Measurements from ENCODE around the gene PDIA5.
"Not testable (repeated sequence)": the region's sequence is repeated elsewhere in the genome, so short reads cannot be mapped to it uniquely, and the experiment has no call there.

Gene PDIA5

GRCh38 chr3:123110282-123110975, 43.6 kb downstream of the PDIA5 start:
- no peak overlapping the region for H3K27ac Mint-ChIP-seq
- H3K4me3 Mint-ChIP-seq, result no peak overlapping the region
- H3K36me3 Mint-ChIP-seq, result peaks cover 29% of the 10 kb centered on the region
- no peaks in the 10 kb centered on the region for H3K9me3 Mint-ChIP-seq
- no peaks in the 10 kb centered on the region for H3K4me1 Mint-ChIP-seq
- H3K27me3 Mint-ChIP-seq, result no peaks in the 10 kb centered on the region

GRCh38 chr3:123110976-123111615, 44.3 kb downstream of the PDIA5 start:
- H3K4me3 Mint-ChIP-seq, result no peak overlapping the region
- H3K9me3 Mint-ChIP-seq, result no peaks in the 10 kb centered on the region
- H3K36me3 Mint-ChIP-seq, result peaks cover 34% of the 10 kb centered on the region
- H3K27me3 Mint-ChIP-seq, result no peaks in the 10 kb centered on the region
- no peaks in the 10 kb centered on the region for H3K4me1 Mint-ChIP-seq
- no peak overlapping the region for H3K27ac Mint-ChIP-seq

- Mint-ChIP-seq H3K4me1 (no peaks in the 10 kb centered on the region), H3K27me3 (no peaks in the 10 kb centered on the region), H3K36me3 (peaks cover 39% of the 10 kb centered on the region), H3K27ac (no peak overlapping the region), H3K4me3 (no peak overlapping the region), H3K9me3 (no peaks in the 10 kb centered on the region)
Observed at GRCh38 chr3:123111640-123112039, 44.8 kb downstream of the PDIA5 start.

DNA sequence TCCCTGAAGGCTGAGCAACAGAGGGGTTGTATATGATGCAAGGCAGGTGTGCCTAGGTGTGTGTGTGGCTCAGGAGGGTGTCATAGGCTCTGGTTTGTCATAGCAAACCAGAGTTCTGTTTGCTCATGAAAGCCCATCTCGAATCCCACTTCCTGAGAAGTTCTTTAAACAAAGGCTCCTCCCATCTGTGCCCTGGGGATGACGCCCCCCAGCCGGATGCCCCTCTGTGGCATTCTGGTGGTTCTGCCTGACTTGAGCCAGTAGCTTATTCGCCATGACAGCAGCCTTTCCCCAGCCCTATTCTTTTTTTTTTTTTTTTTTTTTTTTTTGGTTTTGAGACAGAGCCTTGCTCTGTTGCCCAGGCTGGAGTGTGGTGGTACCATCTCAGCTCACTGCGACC, 45.4 kb downstream of the PDIA5 start:
- no peaks in the 10 kb centered on the region for H3K4me1 Mint-ChIP-seq
- no peaks in the 10 kb centered on the region for H3K9me3 Mint-ChIP-seq
- H3K36me3 Mint-ChIP-seq, result peaks cover 39% of the 10 kb centered on the region

GRCh38 chr3:123112656-123113055, 45.8 kb downstream of the PDIA5 start:
- H3K4me1 Mint-ChIP-seq, H3K4me3 Mint-ChIP-seq, H3K9me3 Mint-ChIP-seq, H3K27ac Mint-ChIP-seq, H3K27me3 Mint-ChIP-seq: not testable (repeated sequence)
- peaks cover 40% of the 10 kb centered on the region for H3K36me3 Mint-ChIP-seq

More for the DNA sequence above, 45.4 kb downstream of the PDIA5 start:
- no peak overlapping the region for H3K4me3 Mint-ChIP-seq
- no peaks in the 10 kb centered on the region for H3K27me3 Mint-ChIP-seq
- H3K27ac Mint-ChIP-seq, result no peak overlapping the region

DNA sequence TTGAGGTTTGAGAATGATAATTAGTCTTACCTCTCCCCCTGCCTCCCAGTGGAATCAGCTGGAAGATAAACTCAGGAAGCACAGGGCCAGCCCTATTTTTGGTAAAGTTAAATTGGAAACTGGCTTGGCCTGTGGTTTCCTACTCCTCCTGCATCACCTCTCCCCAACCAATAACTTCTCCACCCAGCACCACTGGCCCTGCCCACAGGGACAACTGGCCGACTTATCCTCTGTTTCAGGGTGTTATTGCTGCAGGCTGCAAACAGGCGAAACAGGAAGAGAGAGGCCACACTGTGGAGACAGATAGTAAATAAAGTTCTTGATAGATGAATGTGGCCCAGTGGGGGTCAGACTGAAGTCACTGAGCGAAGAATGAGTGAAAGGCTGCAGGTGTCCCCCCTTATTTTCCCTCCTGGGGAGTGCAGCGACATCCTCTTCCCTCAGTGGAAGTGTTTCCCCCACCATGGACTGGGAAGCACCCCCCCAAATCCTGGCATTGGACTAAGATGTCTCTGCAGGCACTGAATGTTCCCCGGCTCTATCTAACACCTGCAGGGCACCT, 47.1 kb downstream of the PDIA5 start:
- no peaks in the 10 kb centered on the region for H3K27me3 Mint-ChIP-seq

DNA sequence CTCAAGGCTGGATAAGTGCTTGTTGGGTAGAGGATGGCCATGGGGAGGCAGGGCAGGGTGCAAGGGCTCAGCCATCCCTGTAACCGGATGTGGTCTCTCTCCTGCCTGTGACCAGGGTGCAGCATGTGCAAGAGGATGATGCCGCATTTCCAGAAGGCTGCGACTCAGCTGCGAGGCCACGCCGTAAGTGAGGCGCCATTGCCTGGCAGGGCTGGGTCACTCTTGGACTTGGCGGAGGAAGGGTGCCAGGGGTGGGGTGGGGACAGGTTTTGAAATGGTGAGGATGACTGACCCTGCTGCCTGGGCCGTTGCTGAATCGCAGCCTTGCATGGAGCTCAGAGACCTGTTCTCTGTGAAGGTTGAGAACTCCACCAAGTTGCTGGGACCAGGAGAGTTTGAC, 49.3 kb downstream of the PDIA5 start:
- H3K9me3 Mint-ChIP-seq, result no peaks in the 10 kb centered on the region
- peaks cover 33% of the 10 kb centered on the region for H3K36me3 Mint-ChIP-seq
- H3K27ac Mint-ChIP-seq, result no peak overlapping the region
- no peaks in the 10 kb centered on the region for H3K4me1 Mint-ChIP-seq
- H3K4me3 Mint-ChIP-seq, result no peak overlapping the region
- no peaks in the 10 kb centered on the region for H3K27me3 Mint-ChIP-seq

More for the DNA sequence above, 47.1 kb downstream of the PDIA5 start:
- Mint-ChIP-seq H3K4me3 (no peak overlapping the region), H3K36me3 (peaks cover 40% of the 10 kb centered on the region), H3K9me3 (no peaks in the 10 kb centered on the region), H3K4me1 (no peaks in the 10 kb centered on the region), H3K27ac (no peak overlapping the region)

DNA sequence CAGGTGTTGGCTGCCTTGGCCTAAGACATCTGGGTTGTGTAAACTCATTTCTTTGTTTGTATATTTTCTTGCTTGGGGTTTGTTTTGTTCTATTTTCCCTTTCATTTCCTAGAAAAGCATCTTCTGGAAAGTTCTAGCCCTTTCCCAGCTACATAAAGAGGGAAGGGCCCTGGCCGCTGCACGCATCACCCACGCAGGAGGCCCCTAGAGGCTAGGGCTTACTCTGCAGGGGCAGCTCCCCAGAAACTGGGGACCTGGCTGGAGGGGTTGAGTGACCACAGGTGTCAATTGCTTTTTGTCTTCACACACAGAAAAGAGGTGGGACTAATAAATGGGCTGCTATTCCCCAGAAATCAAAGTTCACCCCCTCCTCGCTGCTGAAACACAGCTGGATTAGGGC, 52.6 kb downstream of the PDIA5 start:
- H3K4me1 Mint-ChIP-seq, result no peaks in the 10 kb centered on the region
- no peak overlapping the region for H3K27ac Mint-ChIP-seq
- H3K27me3 Mint-ChIP-seq, result no peaks in the 10 kb centered on the region
- H3K36me3 Mint-ChIP-seq, result peaks cover 34% of the 10 kb centered on the region
- H3K9me3 Mint-ChIP-seq, result no peaks in the 10 kb centered on the region
- H3K4me3 Mint-ChIP-seq, result no peak overlapping the region

DNA sequence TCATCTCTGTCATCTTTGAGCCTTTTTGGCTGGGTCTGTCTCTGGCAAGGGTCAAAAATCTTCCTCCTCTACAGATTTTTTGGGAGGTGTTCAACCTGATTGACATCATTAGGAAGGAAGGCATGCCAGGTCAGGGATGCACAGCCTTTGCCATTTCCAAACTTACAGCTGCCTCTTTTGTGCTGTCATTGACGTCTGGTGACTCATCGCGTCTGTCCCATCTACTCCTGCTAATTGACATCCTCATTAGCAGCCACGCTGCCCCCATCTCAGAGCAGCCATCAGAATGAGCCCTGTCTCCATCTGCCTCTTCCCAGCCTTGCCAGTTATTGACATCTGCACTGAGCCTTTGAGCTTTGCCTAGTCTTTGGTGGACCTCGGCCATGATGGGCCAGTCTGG, 53.0 kb downstream of the PDIA5 start:
- Mint-ChIP-seq H3K27ac (no peak overlapping the region), H3K36me3 (peaks cover 34% of the 10 kb centered on the region)

GRCh38 chr3:123120573-123120972, 53.7 kb downstream of the PDIA5 start:
- H3K36me3 Mint-ChIP-seq, result peaks cover 31% of the 10 kb centered on the region
- no peak overlapping the region for H3K27ac Mint-ChIP-seq
- H3K9me3 Mint-ChIP-seq, result no peaks in the 10 kb centered on the region
- H3K4me3 Mint-ChIP-seq, result no peak overlapping the region
- no peaks in the 10 kb centered on the region for H3K27me3 Mint-ChIP-seq
- no peaks in the 10 kb centered on the region for H3K4me1 Mint-ChIP-seq

More for the DNA sequence above, 53.0 kb downstream of the PDIA5 start:
- no peak overlapping the region for H3K4me3 Mint-ChIP-seq
- H3K27me3 Mint-ChIP-seq, result no peaks in the 10 kb centered on the region
- no peaks in the 10 kb centered on the region for H3K9me3 Mint-ChIP-seq
- H3K4me1 Mint-ChIP-seq, result no peaks in the 10 kb centered on the region

GRCh38 chr3:123122057-123122456, 55.2 kb downstream of the PDIA5 start:
- Mint-ChIP-seq H3K27ac (no peak overlapping the region), H3K4me3 (no peak overlapping the region), H3K36me3 (peaks cover 21% of the 10 kb centered on the region), H3K4me1 (no peaks in the 10 kb centered on the region), H3K9me3 (no peaks in the 10 kb centered on the region), H3K27me3 (no peaks in the 10 kb centered on the region)

DNA sequence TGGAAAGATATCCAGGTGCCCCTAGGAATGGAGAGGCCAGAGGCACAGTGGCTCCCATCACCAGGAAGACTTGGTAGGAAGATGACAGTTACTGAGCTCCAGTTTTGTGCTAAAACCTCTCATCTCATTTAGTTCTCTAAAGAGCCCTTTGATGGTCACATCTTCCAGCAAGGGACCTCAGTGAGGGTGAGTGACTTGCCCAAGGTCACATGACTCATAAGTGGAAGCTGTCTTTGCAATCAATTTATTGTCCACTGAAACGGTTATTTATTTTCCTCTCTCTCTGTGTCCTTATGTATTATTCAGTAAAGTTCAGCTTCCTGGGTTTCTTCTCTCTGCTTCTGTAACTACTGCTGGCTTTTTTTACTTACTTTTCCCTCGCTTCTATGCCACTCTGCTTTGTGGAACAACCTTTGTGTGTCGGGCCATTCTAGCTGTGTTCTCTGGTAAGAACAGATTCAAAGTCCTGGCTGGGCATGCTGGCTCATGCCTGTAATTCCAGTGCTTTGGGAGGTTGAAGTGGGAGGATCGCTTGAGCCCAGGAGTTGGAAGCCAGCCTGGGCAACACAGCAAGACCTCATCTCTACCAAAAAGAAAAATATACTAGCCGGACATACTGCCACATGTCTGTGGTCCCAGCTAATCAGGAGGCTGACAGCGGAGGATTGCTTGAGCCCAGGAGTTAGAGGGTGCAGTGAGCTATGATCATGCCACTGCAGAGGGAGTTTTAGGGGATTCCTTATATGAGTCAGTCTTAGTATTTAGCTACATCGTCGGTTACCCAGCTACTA, 55.9 kb downstream of the PDIA5 start:
- no peak overlapping the region for H3K27ac Mint-ChIP-seq
- H3K4me3 Mint-ChIP-seq, result no peak overlapping the region

GRCh38 chr3:123123716-123124616, 57.1 kb downstream of the PDIA5 start:
- H3K27me3 Mint-ChIP-seq, result no peaks in the 10 kb centered on the region
- no peaks in the 10 kb centered on the region for H3K4me1 Mint-ChIP-seq
- peaks cover 21% of the 10 kb centered on the region for H3K36me3 Mint-ChIP-seq
- H3K4me3 Mint-ChIP-seq, result no peak overlapping the region
- no peak overlapping the region for H3K27ac Mint-ChIP-seq
- no peaks in the 10 kb centered on the region for H3K9me3 Mint-ChIP-seq

More for the DNA sequence above, 55.9 kb downstream of the PDIA5 start:
- Mint-ChIP-seq H3K36me3 (peaks cover 20% of the 10 kb centered on the region), H3K27me3 (no peaks in the 10 kb centered on the region), H3K9me3 (no peaks in the 10 kb centered on the region), H3K4me1 (no peaks in the 10 kb centered on the region)

- no peaks in the 10 kb centered on the region for H3K4me1 Mint-ChIP-seq
- no peak overlapping the region for H3K4me3 Mint-ChIP-seq
- H3K27me3 Mint-ChIP-seq, result no peaks in the 10 kb centered on the region
- H3K36me3 Mint-ChIP-seq, result peaks cover 25% of the 10 kb centered on the region
- no peak overlapping the region for H3K27ac Mint-ChIP-seq
- no peaks in the 10 kb centered on the region for H3K9me3 Mint-ChIP-seq
Observed at GRCh38 chr3:123124971-123125370, 58.1 kb downstream of the PDIA5 start.

GRCh38 chr3:123126031-123126430, 59.2 kb downstream of the PDIA5 start:
- H3K36me3 Mint-ChIP-seq, result peaks cover 24% of the 10 kb centered on the region
- H3K9me3 Mint-ChIP-seq, result no peaks in the 10 kb centered on the region
- H3K4me1 Mint-ChIP-seq, result no peaks in the 10 kb centered on the region
- H3K27ac Mint-ChIP-seq, result no peak overlapping the region
- H3K27me3 Mint-ChIP-seq, result no peaks in the 10 kb centered on the region
- no peak overlapping the region for H3K4me3 Mint-ChIP-seq
